ENCODE results near the gene PNMT. TPM values are rescaled to one million over a fixed set of nuclear protein-coding genes. Genes with fewer than 3 reads are reported as not detected.

The PNMT gene
- total and polyA plus RNA-seq, 2 of the 13 experiments (the other 11 are each of a cell fraction or from before 2014, with no cell fraction given) = 0.25 TPM; not detected in 1

- TF ChIP-seq KAT8 (CRISPR knock-in tag; IDR thresholded peaks at IDR 0.05) (peak; percentile 95), NFYC (CRISPR knock-in tag; IDR thresholded peaks at IDR 0.05) (0 out of 2 replicates have a peak, but pooled peaks have one; percentile 40), CREB3 (CRISPR knock-in tag; IDR thresholded peaks at IDR 0.05) (0 out of 2 replicates have a peak, but pooled peaks have one; percentile 66), ZNF549 (CRISPR knock-in tag; IDR thresholded peaks at IDR 0.05) (no peak), ZFP62 (CRISPR knock-in tag; IDR thresholded peaks at IDR 0.05) (no peak), ZNF629 (CRISPR knock-in tag; conservative IDR thresholded peaks at IDR 0.05) (no peak), FOXA3 (CRISPR knock-in tag; IDR thresholded peaks at IDR 0.05) (no peak; the same call in 1 of the 2 replicates), ZMYM2 (CRISPR knock-in tag; IDR thresholded peaks at IDR 0.05) (0 out of 2 replicates have a peak, but pooled peaks have one; percentile 33), PHF20 (CRISPR knock-in tag; IDR thresholded peaks at IDR 0.05) (peak; percentile 89), ZNF749 (CRISPR knock-in tag; IDR thresholded peaks at IDR 0.05; ENCODE audit: borderline replicate concordance) (peak; percentile 81; the same call in 1 of the 2 replicates), RFX1 (IDR thresholded peaks at IDR 0.05) (no peak), EED (CRISPR knock-in tag; IDR thresholded peaks at IDR 0.05) (no peak; the same call in 1 of the 2 replicates), ZNF616 (CRISPR knock-in tag; IDR thresholded peaks at IDR 0.05; ENCODE audit: low read depth) (no peak; the same call in 1 of the 2 replicates), KDM1A (CRISPR knock-in tag; IDR thresholded peaks at IDR 0.05) (no peak), NFKB2 (CRISPR knock-in tag; IDR thresholded peaks at IDR 0.05; ENCODE audit: borderline replicate concordance) (peak; percentile 82; the same call in 1 of the 2 replicates), RNF219 (CRISPR knock-in tag; IDR thresholded peaks at IDR 0.05) (no peak), ZMAT3 (CRISPR knock-in tag; conservative IDR thresholded peaks at IDR 0.05) (peak; percentile 67), SNAPC4 (CRISPR knock-in tag; IDR thresholded peaks at IDR 0.05) (peak; percentile 48; the same call in 1 of the 2 replicates), FOXP4 (CRISPR knock-in tag; IDR thresholded peaks at IDR 0.05) (peak; percentile 22; the same call in 1 of the 2 replicates), YY1 (IDR thresholded peaks at IDR 0.05; ENCODE audit: insufficient read depth, insufficient replicate concordance, low read depth, low read length) (peak; percentile 71)
Observed at GRCh38 chr17:39636927-39637736, 31.1 kb upstream of the PNMT start, which contains the start of gene STARD3 (continued).
